Fibroblast of the conjunctiva (primary cell): ENCODE data around the gene H2BW2.
"Not testable (repeated sequence)": the region's sequence is repeated elsewhere in the genome, so short reads cannot be mapped to it uniquely, and the experiment has no call there.

Experiments used
- DNase-seq: peaks from one replicate; pipeline ENCODE4 v3.0.0-alpha.2; 2010; ENCODE audit warnings: low read depth

H2BW2 gene

DNA sequence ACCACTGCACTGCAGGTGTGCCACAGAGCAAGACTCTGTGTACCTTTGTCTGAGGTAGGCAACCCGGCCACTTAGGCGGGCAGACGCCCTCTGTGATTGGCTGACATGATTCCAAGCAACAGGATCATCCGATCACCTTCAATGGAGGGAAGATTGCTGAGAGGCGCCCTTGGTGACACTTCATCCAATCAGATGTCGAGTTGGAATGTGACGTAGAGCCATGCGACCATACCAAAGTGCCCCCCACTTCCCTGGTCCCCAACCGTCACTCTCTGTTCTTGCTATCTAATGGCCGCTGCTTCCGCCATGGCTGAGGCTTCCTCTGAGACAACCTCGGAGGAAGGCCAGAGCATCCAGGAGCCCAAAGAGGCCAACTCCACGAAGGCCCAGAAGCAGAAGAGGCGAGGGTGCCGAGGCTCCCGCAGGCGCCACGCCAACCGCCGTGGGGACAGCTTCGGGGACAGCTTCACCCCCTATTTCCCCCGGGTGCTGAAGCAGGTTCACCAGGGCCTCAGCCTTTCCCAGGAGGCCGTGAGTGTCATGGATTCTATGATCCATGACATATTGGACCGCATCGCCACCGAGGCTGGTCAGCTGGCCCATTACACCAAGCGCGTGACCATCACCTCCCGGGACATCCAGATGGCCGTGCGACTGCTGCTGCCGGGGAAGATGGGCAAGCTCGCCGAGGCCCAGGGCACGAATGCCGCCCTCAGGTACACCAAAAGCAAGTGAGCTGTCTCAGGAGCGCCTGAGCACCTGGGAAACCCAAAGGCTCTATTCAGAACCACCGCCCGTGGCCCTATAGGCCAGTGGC, at the start of gene H2BW2:
Gene H2BW2, plus strand, starts transcription at position 268 of the 817 bp plus-strand sequence. Its CDS starts 39 bp downstream, at position 307.
- DNase-seq = no peak

DNA sequence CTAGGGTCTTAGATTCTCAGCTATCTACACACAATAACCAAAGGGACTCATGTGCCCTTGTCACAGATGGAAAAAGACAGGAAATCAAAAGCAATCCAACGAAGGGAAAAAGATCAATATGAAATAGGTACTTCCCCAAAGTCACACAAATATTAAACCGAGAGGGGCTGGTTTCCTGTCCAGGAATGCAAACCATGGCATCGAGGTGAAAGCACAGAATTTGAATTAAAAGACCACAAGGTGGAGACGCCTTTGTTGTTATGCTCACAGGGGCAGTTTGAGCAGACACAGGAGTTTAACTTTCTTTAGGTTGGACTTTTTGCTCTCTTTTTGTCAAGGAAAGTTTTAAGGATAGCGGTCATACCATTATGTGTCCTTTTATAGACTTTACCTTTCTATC, 40.5 kb upstream of the H2BW2 start:
- DNase-seq = no peak

DNA sequence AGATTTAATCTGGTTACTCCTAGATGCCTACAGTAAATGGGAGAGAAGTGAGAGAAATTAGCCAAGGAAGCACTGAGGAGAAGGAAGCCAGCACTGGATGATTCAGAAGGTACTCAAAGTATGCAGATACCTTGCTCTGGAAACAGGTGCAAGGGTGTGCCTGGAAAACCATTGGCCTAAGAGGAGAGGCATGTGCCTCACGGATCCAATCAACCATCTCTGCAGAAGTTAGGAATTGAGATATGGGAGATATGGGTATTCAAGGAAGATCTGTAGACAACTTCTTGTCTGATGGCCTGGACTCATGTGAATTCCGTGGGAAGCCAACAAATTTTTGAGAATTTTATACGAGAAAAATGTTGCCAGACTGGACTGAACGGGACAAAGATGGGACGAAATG, 30.9 kb upstream of the H2BW2 start:
- DNase-seq = no peak

DNA sequence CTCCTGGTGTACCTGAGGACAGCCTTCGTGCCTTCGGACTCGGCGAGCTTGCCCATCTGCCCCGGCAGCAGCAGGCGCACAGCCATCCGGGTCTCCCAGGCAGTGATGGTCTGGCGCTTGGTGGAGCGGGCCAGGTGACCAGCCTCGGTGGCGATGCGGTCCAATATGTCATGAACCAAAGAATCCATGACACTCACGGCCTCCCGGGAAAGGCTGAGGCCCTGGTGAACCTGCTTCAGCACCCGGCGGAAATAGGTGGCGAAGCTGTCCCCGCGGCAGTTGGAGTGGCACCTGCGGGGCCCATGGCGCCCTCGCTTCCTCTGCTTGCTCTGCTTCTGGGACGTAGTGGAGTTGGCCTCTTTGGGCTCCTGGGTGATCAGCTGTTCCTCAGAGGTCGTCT, 26.6 kb upstream of the H2BW2 start:
- DNase-seq = no peak

DNA sequence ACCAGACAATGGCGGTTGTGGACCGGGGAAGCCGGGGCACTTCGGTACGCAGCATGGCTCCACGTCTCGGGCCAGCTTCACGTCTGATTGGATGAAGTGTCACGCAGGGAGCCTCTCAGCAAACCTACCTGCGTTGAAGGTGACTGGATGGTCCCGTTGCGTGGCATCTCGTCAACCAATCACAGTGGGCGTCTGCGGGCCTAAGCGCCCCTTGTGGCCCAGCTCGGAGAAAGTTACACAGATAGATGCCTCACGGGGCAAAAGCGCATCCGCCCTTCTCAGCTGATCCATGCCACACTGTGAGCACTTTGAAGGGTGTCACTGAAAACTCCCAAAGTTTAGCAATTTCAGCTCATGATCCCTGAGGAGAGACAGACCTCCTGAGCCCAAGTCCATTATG, 26.1 kb upstream of the H2BW2 start, which contains the start of gene H2BW1:
Gene H2BW1, minus strand, starts transcription at position 103 of the 400 bp plus-strand sequence. CDS start 132 bp downstream, outside the sequence.
- DNase-seq = no peak

DNA sequence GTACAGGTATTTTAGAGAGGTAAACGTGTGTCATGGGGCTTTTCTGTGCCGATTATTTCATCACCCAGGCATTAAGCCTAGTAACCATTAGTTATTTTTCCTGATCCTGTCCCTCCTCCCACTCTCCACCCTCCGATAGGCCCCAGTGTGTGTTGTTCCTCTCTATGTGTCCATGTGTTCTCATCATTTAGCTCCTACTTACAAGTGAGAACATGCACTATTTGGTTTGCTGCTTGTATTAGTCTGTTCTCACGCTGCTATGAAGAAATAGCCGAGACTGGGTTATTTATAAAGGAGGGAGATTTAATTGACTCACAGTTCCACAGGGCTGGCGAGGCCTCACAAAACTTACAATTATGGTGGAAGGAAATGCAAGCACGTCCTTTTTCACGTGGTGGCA, 24.2 kb upstream of the H2BW2 start:
- not testable (repeated sequence) for DNase-seq

DNA sequence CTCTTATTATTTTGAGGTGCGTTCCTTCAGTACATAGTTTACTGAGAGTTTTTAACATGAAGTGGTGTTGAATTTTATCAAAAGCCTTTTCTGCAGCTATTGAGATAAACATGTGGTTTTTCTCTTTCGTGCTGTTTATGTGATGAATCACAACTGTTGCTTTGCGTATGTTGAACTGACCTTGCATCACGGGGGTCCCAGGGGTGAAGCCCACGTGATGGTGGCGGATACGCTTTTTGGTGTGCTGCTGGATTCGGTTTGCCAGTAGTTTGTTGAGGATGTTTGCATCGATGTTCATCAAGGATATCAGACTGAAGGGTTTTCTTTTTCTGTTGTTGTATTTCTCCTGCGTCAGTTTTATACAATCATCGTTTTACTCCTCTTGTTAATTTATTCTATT, 21.6 kb upstream of the H2BW2 start:
- DNase-seq = no peak

DNA sequence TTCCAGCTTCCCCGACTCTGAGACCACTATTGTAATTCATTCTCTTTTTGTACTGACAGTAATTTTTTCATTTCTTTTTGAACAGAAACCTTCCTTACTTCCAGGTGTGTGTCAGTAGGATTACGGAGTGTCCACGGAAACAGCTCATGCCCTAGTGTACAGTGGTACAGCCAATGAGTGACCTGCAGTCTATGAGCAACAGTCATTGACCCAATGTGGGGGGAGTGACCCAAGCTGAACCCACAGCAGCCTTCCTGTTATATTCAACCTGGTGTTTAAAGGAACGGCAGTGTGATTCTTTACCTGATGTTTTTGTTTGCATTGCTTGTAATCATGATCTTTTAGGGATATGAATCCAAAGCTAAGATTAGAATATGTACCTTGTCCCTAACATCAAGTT, 1.2 kb downstream of the H2BW2 start:
- no peak for DNase-seq

DNA sequence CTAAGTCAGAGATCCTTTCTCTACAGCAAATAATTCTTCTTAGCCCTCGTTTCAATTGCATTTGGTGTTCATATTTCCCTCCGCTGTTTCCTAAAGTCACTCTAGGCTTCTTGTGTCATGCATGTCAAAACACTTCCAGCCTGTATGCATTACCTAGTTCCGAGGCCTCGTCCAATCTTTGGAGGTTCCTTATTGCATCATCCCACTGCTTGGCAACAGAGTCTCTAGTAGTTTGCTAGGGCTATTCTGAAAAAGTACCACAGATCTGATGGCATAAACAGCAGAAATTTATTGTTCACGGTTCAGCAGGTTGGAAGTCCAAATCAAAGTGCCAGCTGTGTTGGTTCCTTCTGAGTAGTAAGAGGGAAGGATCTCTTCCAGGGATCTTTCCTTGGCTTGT, 5.9 kb downstream of the H2BW2 start:
- DNase-seq = no peak

DNA sequence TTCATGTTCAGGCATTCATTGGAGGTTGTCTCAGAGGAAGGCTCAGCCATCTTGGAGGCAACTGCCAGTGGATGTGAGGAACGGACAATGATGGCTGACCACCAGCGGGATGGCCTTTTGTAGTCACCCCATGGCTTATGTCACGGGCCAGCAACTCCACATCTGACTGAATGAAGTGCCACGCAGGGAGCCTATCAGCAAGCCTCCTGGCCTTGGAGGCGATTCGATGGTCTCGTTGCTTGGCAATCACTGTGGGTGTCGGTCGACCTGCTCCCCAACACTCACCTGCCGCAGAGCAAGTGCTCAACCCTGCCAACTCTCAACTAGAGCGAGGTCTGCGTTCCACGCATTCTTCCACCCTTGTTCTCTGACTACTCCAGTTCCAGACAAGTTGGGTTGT, 7.4 kb downstream of the H2BW2 start:
- DNase-seq = no peak

DNA sequence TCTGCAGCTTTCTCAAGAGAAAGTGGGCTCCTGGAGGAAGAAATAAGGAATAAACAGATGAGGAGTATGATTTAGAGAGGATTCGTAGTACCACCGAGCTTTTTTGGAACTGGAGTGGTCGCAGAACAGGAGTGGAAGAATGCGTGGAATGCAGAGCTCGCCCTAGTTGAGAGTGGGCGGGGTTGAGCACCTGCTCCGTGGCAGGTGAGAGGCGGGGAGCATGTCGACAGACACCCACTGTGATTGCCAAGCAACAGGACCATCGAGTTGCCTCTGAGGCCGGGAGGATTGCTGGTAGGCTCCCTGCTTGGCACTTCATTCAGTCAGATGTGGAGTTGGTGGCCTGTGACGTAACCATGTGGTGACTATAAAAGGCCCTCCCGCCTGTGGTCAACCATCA, 15.2 kb downstream of the H2BW2 start:
- not testable (repeated sequence) for DNase-seq

DNA sequence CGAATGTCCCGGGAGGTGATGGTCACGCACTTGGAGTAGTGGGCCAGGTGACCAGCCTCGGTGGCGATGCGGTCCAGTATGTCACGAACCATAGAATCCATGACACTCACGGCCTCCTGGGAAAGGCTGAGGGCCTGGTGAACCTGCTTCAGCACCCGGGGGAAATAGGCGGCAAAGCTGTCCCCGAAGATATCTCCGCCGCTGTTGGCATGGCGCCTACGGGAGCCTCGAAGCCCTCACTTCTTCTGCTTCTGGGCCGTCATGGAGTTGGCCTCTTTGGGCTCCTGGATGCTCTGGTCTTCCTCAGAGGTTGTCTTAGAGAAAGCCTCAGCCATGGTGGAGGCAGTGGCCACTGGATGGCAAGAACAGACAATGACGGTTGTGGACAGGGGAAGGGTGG, 22.9 kb downstream of the H2BW2 start:
- not testable (repeated sequence) for DNase-seq

DNA sequence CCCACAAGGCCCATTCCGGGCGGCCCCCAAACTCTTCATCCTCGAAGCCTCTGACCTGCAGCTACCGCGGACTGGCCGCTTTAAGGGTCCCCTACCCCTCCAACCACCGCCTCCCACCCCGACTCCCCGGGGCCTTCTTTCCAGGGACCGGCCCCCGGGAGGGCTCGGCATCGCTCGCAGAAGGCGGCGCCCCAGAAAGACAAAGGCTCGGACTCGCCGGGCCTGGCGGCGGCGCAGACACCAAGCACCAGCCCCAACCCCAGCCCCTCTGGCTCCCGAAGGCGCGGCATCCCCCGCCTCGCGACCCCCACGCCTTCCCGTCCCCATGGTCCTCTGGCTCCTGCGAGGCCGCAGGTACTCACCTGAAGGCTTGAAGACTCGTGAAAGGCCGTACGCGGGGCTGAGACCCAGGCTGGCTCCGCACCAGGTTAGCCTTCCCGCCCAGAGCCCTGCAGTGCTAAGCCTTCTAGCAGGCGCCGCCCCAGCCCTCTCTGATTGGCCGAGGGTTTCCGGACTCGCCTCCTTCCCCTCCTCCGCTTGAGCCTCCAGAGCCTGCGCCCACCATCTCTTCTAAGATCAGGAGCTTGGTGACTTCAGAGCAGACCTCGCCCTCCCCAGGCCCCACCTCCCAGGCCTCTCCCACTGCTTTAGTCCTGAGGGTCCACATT, 36.2 kb downstream of the H2BW2 start, which contains the start of gene TMSB15C:
Gene TMSB15C, minus strand, starts transcription at position 459 of the 668 bp plus-strand sequence.
- not testable (repeated sequence) for DNase-seq

DNA sequence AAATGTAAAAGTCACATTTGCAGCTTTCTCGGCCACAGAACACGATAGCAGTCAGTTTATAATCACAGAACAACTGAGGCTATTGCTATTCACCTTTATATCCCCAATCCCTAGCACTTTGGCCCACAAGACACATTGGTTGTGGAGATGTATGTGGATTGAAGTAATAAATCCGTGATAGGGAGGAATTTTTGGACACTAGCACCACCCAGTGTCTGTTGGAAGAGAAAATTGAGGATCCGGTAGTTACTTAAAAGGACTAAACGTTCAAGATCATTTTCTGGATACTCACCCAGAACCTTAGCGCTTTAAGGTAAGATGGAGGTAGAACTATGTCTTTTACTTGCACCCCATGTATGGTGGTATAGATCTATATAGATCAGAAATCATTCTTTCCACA, 38.1 kb downstream of the H2BW2 start:
- not testable (repeated sequence) for DNase-seq

DNA sequence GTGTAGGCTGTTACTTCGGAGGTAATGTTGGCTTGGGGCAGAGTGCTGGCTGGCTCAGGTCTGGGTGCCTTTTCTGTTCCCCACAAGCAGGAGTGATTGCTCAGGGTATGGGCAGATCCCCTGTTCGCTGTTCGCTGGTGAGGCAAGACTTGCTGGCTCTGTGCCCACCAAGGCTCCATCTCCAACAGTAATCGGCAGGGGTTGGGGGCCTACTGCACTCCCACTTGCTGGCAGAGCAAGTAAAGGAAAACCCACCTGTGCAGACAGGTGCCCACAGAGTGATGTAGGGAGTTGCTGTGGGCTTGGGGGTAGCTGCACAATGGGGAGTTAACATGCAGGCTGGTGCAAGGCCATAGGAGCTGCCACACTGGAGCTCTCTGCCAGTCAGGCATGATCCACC, 44.3 kb downstream of the H2BW2 start:
- DNase-seq = no peak

DNA sequence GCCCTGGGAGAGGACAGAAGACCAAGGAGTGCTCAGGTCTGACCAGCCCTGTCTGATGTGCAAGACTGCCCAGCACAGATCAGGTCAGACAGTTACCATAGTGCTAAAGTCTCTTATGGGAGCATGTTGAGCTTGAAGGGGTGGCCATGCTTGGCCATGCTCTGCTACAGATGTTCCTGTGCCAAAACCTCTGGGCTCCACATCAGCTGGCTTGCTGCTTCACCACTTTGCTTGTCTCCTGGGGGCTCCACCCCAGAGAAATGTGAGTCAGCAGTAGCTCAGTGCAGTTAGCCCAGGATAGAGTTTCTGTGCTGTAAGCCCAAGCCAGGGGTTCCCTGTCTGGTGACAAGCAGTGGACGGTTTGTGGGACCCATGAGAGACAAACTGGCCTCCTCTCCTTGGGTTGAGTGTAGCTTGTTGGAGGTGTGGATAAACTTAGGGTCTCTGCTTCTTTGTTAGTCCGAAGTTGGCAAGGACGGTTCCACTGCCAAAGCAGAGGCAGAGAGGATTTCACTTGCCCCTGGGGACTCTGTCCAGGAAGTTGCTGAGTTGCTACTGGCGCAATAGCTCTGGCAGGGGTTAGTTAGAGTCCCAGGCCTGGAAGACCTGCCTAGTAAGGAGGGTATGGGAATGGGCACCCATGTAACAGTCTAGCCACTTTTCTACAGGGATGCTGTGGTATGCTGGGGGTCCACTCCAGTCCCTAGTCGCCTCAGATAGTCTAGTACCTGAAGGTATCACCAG, 45.0 kb downstream of the H2BW2 start:
- DNase-seq = no peak

DNA sequence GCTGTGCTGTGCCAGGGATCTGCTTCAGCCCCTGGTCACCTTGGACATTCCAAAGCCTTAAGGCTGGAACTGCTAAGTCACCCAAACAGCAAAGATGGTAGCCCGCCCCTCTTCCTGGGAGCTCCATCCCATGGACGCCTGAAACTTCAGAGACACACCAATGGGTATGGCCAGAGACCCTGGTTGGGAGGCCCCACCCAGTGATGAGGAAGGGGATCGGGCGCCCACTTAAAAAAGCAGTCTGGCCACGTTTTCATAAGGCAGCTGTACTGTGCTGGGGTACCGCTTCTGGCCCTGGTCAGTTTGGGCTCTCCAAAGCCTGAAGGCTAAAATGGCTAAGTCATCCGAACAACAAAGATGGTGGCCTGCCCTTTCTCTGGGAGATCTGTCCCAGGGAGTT, 45.7 kb downstream of the H2BW2 start:
- DNase-seq = no peak

DNA sequence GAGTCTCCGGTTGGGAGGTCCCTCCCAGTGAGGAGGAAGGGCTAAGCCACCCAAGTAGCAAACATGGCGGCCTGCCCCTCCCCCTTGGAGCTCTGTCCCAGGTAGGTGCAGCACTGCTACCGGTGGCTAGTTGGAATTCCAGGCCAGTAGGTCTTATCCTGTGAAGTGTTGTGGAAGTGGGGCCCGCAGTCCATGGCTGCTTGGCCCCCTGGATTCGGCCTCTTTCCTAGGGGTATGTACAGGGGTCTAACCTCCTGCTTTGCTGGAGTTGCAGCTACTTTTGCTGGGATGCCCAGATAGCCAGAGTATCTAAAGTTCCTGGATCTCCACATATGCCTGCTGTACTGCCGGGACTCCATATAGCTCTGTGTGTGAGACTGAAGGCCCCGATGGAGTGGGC, 46.2 kb downstream of the H2BW2 start:
- no peak for DNase-seq
